Body of pancreas (tissue), 4 donors: ENCODE data around the gene TFB1M.

Experiments used
- CTCF ChIP-seq, 7 experiments: fragments of 450-650 bp in 4 of 7; fragments of 200-600 bp in 3 of 7; sonication (generic) in 3 of 7; IDR thresholded peaks; one replicate each; pipeline ENCODE4 v1.5.1; 2016 to 2019; ENCODE audit warnings: antibody characterized with exemption in 7 of 7
- POLR2A ChIP-seq, 3 donors: fragments of 450-650 bp; IDR thresholded peaks; one replicate each; pipeline ENCODE4 v1.6.1; 2016; ENCODE audit warnings: antibody characterized with exemption in 3 of 3, mild to moderate bottlenecking in 2 of 3

GRCh38 chr6:155274533-155274932 lies 39.8 kb downstream of the TFB1M start:
- TF ChIP-seq CTCF (IDR thresholded peaks at IDR 0.05) (no peak), POLR2A (IDR thresholded peaks at IDR 0.05) (no peak)
